ENCODE measurements around the gene RABAC1.
"Not testable (repeated sequence)": the region's sequence is repeated elsewhere in the genome, so short reads cannot be mapped to it uniquely, and the experiment has no call there.

The RABAC1 gene

GRCh38 chr19:41927497-41928192 lies 31.5 kb downstream of the RABAC1 start:
- no peak for DNase-seq

- no peak for DNase-seq
Measured at GRCh38 chr19:41926763-41927496, 32.2 kb downstream of the RABAC1 start.

GRCh38 chr19:41926028-41926762 lies 32.9 kb downstream of the RABAC1 start:
- DNase-seq: no peak

DNA sequence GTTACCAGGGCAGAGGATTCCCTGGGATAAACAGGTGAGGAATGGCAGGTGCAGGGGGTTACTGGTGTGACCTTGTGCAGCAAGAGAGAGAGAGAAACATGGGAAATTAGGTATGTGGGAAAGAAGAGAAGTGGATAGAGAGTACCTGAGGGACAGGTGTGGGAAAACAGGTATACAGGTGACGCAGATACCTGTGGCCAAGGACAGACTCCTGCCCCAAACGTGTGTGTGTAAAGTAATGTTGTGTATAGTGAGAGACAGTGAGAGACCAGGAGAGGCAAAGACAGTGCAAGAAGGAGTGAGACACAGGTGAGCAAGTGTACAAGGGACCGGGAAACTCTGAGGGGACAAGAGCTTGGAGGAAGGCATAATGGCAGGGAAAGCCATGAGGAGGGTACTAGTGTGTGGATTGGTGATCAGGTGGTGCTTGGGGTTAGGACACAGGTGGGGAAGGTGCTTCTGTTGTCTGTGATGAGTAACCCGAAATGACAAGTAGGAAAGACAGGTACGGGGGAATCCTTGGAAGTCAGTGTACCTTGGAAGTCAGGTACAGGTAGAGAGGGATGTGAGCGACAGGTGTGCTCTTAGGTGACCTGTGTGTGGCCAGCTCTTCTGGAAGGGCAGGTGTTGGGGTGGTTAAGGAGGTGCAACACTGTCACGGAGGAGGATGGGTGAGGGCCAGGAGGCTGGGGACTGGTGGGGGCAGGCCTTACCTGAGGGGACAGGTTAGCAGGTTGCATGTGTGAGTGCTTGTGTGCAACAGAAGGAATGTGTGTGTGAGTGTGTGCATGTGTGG lies 33.7 kb downstream of the RABAC1 start:
- DNase-seq: no peak

DNA sequence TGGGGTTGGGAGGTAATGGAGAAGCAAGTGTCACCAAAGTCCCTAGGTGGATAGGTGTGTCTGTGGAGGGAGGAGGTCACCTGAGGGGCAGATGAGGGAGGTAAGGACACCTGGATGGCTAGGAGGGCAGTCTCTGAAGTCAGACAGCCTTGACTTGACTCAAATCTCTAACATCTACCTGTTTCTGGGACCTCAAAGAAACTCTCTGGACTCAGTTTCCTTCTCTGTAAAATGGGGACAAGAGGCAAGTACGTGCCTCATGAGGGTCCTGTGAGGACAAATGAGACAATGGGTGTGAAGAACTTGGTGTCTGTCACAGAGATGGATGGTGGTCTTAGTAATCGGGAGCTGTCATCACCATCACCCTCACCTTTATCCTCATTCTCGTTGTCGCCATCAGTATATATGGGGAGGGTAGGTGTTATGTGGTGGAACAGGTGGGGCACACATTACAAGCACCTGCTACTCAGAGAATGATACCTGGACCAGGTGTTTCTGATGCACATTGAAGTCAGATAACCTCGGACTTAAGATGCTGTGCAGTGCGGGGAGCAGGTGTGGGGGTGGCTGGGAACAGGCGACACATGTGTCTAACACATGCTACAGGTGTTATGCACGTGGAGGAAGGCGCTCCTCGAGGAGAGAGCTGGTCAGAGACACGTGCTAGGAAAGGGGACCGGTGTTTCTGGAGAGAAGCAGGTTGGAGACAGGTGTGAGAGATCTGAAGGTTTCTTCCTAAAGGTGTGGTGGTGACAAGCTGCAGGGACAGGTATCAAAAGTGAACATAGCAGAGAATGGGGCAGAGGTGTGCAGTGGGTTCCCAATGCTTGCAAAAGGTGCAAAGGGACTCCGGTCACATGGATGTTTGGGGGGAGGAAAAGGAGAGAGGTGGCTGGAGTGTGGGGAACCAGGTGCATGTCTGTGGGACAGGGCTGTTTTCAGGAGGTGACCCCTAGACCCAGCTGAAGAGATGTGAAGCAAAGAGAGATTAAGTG lies 34.7 kb downstream of the RABAC1 start:
- no peak for DNase-seq

DNA sequence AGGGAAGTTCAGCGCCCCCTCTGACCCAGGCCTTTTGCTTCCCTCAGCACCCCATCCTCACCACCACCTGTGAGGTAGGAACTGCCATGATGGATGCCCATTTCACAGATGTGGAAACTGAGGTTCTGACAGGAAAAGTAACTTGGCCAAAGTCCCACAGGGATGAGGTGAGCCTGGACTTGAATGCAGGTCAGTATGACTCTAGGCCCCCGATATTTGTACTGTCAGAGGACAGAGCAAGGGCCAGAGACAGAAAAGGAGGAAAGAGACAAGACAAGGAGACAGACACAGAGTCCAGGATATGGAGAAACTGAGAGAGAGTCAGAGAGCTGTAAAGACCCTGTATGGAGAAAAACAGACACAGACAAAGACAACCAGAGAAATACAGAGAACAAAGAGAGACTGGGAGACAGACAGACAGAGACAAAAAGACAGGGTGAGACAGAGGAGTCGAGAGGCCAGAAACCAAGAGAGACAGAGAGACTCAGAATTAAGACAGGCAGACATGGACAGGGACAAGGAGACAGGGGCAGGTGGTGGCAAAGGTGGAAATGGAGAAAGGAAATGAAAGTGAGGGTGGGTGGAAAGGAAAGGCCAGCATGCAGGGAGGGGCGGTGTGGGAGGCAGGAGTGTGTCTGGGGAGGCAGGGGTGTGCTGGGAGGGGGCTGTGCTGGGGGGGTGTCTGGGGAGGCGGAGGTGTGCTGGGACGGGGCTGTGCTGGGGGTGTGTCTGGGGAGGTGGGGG lies 35.9 kb downstream of the RABAC1 start:
- DNase-seq: no peak

DNA sequence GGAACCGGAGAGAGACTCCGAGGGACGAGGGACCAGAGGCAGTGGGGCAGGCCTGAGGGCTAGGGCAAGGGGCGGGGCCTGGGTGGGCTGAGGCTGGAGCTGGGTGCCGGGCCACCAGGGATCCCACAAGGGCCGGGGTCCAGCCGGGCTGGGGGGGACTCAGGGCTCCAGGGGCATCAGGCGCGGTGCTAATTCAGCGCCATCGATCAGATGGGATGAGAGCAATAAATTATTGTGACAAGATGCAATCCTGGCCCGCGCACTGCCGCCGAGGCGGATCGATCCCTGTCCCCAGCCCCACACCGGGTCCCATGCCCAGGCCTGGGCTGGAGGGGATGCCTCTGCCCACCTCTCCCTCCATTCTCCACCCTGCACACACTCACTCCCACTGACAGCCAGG lies 36.5 kb downstream of the RABAC1 start:
- no peak for DNase-seq

DNA sequence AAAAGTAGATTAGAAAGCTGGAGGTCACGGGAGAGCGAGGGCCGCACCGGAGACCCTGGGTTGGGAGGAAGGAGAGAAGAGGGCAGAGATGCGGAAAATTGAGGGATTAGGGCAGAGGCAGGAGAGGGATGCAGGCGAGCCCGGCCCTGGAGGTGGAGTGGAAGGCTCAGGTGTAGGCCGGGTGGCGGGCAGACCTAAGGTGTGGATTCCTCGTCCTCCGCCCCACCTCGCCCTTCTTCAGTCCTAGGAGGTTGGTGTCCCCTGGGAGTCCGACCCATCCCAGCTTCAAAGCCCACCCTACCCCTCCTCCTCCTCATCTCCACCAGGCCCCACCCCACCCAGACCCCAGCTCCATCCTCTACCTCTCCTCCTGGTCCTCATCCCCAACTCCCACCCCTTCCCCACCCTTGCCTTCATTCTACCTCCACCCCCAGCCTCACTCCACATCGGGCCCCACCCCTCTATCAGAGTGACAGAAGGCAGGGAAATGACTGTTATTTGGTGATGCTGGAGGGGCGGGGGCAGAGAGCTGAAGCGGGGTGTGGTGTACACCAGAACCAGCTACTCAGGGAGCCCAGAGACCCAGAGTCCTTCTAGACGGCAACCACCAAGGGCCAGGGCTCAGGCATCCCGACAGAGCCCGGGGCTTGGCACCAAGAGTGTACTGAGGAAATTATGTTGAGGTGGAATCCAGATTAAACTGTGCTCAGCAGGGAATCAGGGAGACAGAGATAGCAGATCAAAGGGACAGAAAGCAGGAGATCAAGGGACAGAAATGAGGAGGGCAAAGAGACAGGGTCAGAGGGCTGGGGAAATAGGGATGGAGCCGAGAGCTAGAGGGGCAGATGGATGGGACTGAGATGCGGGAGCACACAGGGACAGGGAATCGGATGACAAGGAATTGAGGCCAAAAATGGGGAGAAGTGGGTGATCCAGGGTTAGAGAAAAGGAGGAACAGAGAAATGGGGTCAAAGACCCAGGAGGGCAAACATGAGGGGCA lies 37.2 kb downstream of the RABAC1 start:
- no peak for DNase-seq

DNA sequence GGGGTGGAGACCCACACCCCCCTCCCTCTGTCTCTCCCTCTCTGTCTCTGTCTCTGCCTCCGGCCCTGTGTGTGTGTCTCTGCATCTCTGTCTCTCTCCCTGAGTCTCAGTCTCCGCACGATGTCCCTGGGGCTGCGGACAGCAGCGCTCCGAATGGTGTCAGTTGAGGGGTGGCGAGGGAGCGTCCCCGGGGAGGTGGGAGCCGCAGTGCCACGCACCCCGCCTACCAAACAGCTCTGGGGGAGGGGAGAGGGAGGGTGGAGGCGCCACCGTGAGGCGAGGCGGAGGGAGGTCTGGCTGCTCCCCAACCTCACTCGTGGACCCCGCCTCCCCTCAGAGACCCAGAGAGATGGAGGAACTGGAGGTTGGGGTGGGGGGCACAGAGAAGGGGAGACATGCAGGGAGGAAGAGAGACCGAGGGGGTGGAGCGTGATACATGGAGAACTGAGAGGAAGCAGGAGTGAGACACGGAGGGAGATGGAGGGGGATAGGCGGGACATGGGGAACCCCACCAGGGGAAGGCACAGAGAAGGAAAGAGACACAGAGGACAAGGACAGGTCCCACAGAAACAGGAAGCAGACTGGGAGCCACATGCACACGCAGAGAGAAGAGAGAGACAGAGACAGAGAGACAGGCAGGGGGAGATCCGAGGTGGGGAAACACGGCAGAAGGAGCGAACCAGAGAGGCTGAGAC lies 38.1 kb downstream of the RABAC1 start:
- no peak for DNase-seq

GRCh38 chr19:41919948-41920712 lies 39.0 kb downstream of the RABAC1 start:
- no peak for DNase-seq

- no peak for DNase-seq
Measured at GRCh38 chr19:41918653-41919244, 40.4 kb downstream of the RABAC1 start.

DNA sequence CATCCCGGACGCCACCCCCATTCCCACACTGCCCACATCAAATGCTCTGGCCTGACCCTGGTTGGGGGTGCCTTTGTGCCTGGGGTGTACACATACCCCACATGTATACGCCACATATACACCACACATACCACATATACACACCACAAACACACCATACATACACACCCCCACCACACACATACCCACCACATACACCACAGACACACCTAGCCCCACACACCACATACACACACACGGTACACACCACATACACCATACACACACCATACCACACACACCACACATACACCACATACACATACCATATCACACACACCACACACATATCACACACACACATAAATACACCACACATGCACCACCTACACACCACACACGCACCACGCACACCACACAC lies 41.0 kb downstream of the RABAC1 start:
- DNase-seq: no peak

- no peak for DNase-seq
Measured at GRCh38 chr19:41917676-41918075, 41.4 kb downstream of the RABAC1 start.

GRCh38 chr19:41915776-41916414 lies 43.2 kb downstream of the RABAC1 start:
- no peak for DNase-seq

DNA sequence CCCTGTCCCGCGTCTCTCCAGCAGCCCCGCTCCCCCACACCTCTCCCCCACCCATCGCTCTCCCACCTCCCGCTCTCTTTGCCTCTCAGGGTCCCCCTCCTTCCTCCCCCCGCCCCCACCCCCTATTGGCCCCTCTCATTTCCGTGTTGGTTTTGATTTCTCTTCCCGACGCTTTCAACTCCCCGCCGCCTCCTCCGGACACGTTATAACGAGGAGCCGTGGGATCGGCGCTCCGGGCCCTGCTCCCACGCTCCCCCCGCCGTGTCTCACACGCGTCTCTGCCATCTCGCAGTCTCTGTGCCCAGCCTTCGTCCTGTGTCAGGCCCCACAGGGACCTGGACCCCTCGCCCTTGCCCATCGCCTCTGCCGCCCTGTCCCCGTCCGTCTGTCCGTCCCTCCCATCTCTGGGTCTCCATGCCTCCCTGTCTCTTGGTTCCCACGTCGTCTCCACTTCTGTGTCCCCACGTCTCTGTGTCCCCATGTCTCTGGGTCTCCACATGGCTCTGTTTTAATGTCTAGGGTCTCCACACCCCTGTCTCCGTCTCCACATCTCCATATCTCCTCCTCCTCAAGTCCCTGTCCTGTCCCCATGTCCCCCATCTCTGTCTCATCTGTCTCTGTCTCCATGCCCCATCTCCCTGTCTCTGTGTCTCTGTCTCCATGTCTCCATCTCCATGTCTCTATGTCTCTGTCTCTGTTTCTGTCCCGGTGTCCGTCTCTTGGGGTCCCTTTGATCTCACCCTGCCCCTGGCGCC lies 43.9 kb downstream of the RABAC1 start:
- no peak for DNase-seq

- DNase-seq: not testable (repeated sequence)
Measured at GRCh38 chr19:41914424-41914834, 44.7 kb downstream of the RABAC1 start.
